H1 (cell line): Measurements from ENCODE around the gene CACNB1. TPM values are rescaled to one million over a fixed set of nuclear protein-coding genes. Genes with fewer than 3 reads are reported as not detected.

Experiments used
- CTCF ChIA-PET: fragments of 300-600 bp; sonication (Branson Sonifier 250); formaldehyde crosslinking; loops from one replicate; lab custom pipeline; 2021; ENCODE audit not compliant: partially characterized antibody; lab: Charles Lee
- POLR2A ChIA-PET: fragments of 300-600 bp; sonication (Branson Sonifier 250); formaldehyde crosslinking; loops from one replicate; lab custom pipeline; 2021; ENCODE audit warnings: inconsistent platforms; ENCODE audit not compliant: partially characterized antibody; lab: Charles Lee
- DNase-seq, 2 experiments: peaks; one replicate each; pipeline versions ENCODE4 v3.0.0 to v3.0.0-alpha.2; 2010 to 2022; ENCODE audit warnings: low spot score in 2 of 2, low read depth in 1 of 2, mixed read lengths in 1 of 2
- FAIRE-seq: peaks from 2 replicates; lab custom pipeline; 2011; peaks lifted over from hg19 to GRCh38; lab: Jason Lieb, UNC
- H2AFZ ChIP-seq: 2 replicates; pipeline ENCODE4 v1.8.1; 2012; ENCODE audit warnings: low read length, inconsistent platforms
- H2AK5ac ChIP-seq: 2 replicates; pipeline ENCODE4 v1.6.1; 2013; ENCODE audit warnings: low read depth, low read length
- H2BK120ac ChIP-seq: replicated peaks from 2 replicates; pipeline ENCODE3; 2013; ENCODE audit warnings: low read depth, low read length, inconsistent platforms
- H2BK12ac ChIP-seq: 2 replicates; pipeline ENCODE4 v1.6.1; 2013; ENCODE audit warnings: low read depth, low read length
- H2BK15ac ChIP-seq: 2 replicates; pipeline ENCODE4 v1.6.1; 2013; ENCODE audit warnings: low read length
- H2BK20ac ChIP-seq: 2 replicates; pipeline ENCODE4 v1.6.1; 2013; ENCODE audit warnings: low read length
- H2BK5ac ChIP-seq: 2 replicates; pipeline ENCODE4 v1.6.1; 2013; ENCODE audit warnings: low read depth, low read length
- H3K14ac ChIP-seq: 2 replicates; pipeline ENCODE4 v1.6.1; 2013; ENCODE audit warnings: inconsistent platforms; ENCODE audit not compliant: insufficient read length
- H3K18ac ChIP-seq: 2 replicates; pipeline ENCODE4 v1.6.1; 2013; ENCODE audit warnings: low read length; ENCODE audit errors: extremely low read depth
- H3K23ac ChIP-seq: 2 replicates; pipeline ENCODE4 v1.6.1; 2013; ENCODE audit warnings: inconsistent platforms; ENCODE audit not compliant: insufficient read length
- H3K23me2 ChIP-seq: 2 replicates; pipeline ENCODE4 v1.6.1; 2013; ENCODE audit warnings: low read depth, low read length
- H3K27ac ChIP-seq: 2 replicates; pipeline ENCODE4 v1.6.1; 2011; ENCODE audit warnings: low read depth, low read length, inconsistent platforms
- H3K27me3 ChIP-seq, 4 experiments: replicated peaks in 1 of 4; 1 replicate in 1 of 4; 2 replicates in 3 of 4; pipeline versions ENCODE4 v1.6.1 to v1.8.1; 2011 to 2013; ENCODE audit warnings: low read length in 3 of 4, mild to moderate bottlenecking in 3 of 4, inconsistent platforms in 2 of 4, mixed read lengths in 2 of 4, moderate library complexity in 1 of 4; ENCODE audit not compliant: control insufficient read depth in 3 of 4, insufficient read depth in 3 of 4; ENCODE audit errors: extremely low read depth in 1 of 4
- H3K36me3 ChIP-seq, 4 experiments: 2 replicates each; pipeline versions ENCODE4 v1.6.1 to v1.8.1; 2011 to 2013; ENCODE audit warnings: mild to moderate bottlenecking in 4 of 4, low read length in 3 of 4, moderate library complexity in 2 of 4, control low read depth in 1 of 4, inconsistent platforms in 1 of 4; ENCODE audit not compliant: insufficient read depth in 4 of 4, control insufficient read depth in 2 of 4
- H3K4ac ChIP-seq: replicated peaks from 2 replicates; pipeline ENCODE3; 2013; ENCODE audit warnings: low read length, low read depth, mixed read lengths, inconsistent platforms; ENCODE audit not compliant: insufficient read length
- H3K4me1 ChIP-seq, 4 experiments: replicated peaks in 1 of 4; 1 replicate in 1 of 4; 2 replicates in 3 of 4; pipeline versions ENCODE4 v1.6.1 to v1.8.1; 2011 to 2013; ENCODE audit warnings: low read length in 3 of 4, inconsistent platforms in 2 of 4, mixed read lengths in 1 of 4; ENCODE audit not compliant: insufficient read depth in 4 of 4, control insufficient read depth in 3 of 4
- H3K4me2 ChIP-seq, 2 experiments: 2 replicates each; pipeline versions ENCODE4 v1.6.1 to v1.8.1; 2011 to 2013; ENCODE audit warnings: low read depth in 2 of 2, low read length in 2 of 2, control low read depth in 1 of 2, inconsistent platforms in 1 of 2, mild to moderate bottlenecking in 1 of 2; ENCODE audit not compliant: insufficient read depth in 1 of 2
- H3K4me3 ChIP-seq, 4 experiments: fragments of 200-600, 300-600 bp in 1 of 4; sonication (generic), shearing (Covaris generic), sonication (Bioruptor Twin) in 1 of 4; 2 replicates each; pipeline versions ENCODE4 v1.5.1 to v1.8.1; 2011 to 2016; ENCODE audit warnings: low read length in 4 of 4, low read depth in 3 of 4, control low read depth in 2 of 4, inconsistent platforms in 2 of 4, mild to moderate bottlenecking in 2 of 4, mixed read lengths in 1 of 4, moderate library complexity in 1 of 4; ENCODE audit not compliant: insufficient read depth in 2 of 4; ENCODE audit errors: extremely low read depth in 1 of 4
- H3K56ac ChIP-seq: replicated peaks from 2 replicates; pipeline ENCODE3; 2013; ENCODE audit warnings: low read depth, mild to moderate bottlenecking, mixed read lengths, low read length, inconsistent platforms; ENCODE audit not compliant: insufficient read length
- H3K79me1 ChIP-seq: 2 replicates; pipeline ENCODE4 v1.6.1; 2013; ENCODE audit warnings: low read depth, low read length, control low read depth
- H3K79me2 ChIP-seq, 2 experiments: 2 replicates each; pipeline versions ENCODE4 v1.6.1 to v1.8.1; 2012 to 2013; ENCODE audit warnings: low read length in 2 of 2, mild to moderate bottlenecking in 2 of 2, inconsistent platforms in 1 of 2; ENCODE audit not compliant: insufficient read depth in 2 of 2, control insufficient read depth in 1 of 2
- H3K9ac ChIP-seq, 4 experiments: replicated peaks in 1 of 4; 1 replicate in 1 of 4; 2 replicates in 3 of 4; pipeline versions ENCODE4 v1.6.1 to v1.8.1; 2011 to 2013; ENCODE audit warnings: low read depth in 3 of 4, low read length in 3 of 4, control low read depth in 2 of 4, mild to moderate bottlenecking in 2 of 4, moderate library complexity in 2 of 4, inconsistent platforms in 1 of 4; ENCODE audit errors: extremely low read depth in 1 of 4
- H3K9me3 ChIP-seq, 2 experiments: 2 replicates each; pipeline versions ENCODE4 v1.6.1 to v1.8.1; 2012 to 2013; ENCODE audit warnings: mild to moderate bottlenecking in 2 of 2, moderate library complexity in 2 of 2, control low read depth in 1 of 2, inconsistent platforms in 1 of 2, low read depth in 1 of 2, low read length in 1 of 2, mixed read lengths in 1 of 2; ENCODE audit not compliant: insufficient read depth in 2 of 2
- H4K20me1 ChIP-seq, 2 experiments: replicated peaks in 1 of 2; 2 replicates each; pipeline versions ENCODE3 to v1.8.1; 2011 to 2013; ENCODE audit warnings: inconsistent platforms in 2 of 2, low read length in 2 of 2, mild to moderate bottlenecking in 1 of 2; ENCODE audit not compliant: insufficient read depth in 2 of 2, control insufficient read depth in 1 of 2
- H4K5ac ChIP-seq: 2 replicates; pipeline ENCODE4 v1.6.1; 2013; ENCODE audit warnings: low read length, low read depth, mixed read lengths, inconsistent platforms; ENCODE audit not compliant: insufficient read length
- H4K8ac ChIP-seq: 2 replicates; pipeline ENCODE4 v1.8.0; 2013; ENCODE audit warnings: mild to moderate bottlenecking, moderate library complexity, low read length, inconsistent platforms; ENCODE audit not compliant: insufficient read depth; ENCODE audit errors: extremely low read depth
- H4K91ac ChIP-seq: replicated peaks from 2 replicates; pipeline ENCODE3; 2013; ENCODE audit warnings: low read length, mixed read lengths, inconsistent platforms; ENCODE audit not compliant: insufficient read length
- EP300 ChIP-seq, 2 experiments: IDR thresholded peaks; 1 replicate in 1 of 2; 2 replicates in 1 of 2; pipeline ENCODE4 v1.6.1; 2011 to 2012; ENCODE audit warnings: low read depth in 2 of 2, low read length in 2 of 2, mild to moderate bottlenecking in 2 of 2, borderline replicate concordance in 1 of 2, inconsistent platforms in 1 of 2, moderate library complexity in 1 of 2
- EZH2 ChIP-seq: fragments of 200-600 bp; sonication (generic); IDR thresholded peaks from 2 replicates; pipeline ENCODE4 v1.7.1; 2012; ENCODE audit warnings: low read depth, mild to moderate bottlenecking, moderate library complexity, low read length, inconsistent platforms; ENCODE audit not compliant: severe bottlenecking
- JUN ChIP-seq: IDR thresholded peaks from 2 replicates; pipeline ENCODE4 v1.6.1; 2011; ENCODE audit warnings: low read depth, mild to moderate bottlenecking, improper control_type of control experiment, low read length
- KDM1A ChIP-seq: fragments of 200-600, 300-600 bp; sonication (generic); IDR thresholded peaks from 2 replicates; pipeline ENCODE4 v1.7.1; 2016; ENCODE audit warnings: mild to moderate bottlenecking, low read length, borderline replicate concordance
- MAX ChIP-seq: IDR thresholded peaks from 2 replicates; pipeline ENCODE4 v1.6.1; 2012; ENCODE audit warnings: inconsistent platforms
- POLR2A ChIP-seq, 2 experiments: IDR thresholded peaks; 1 replicate in 1 of 2; 2 replicates in 1 of 2; pipeline ENCODE4 v1.6.1; 2011; ENCODE audit warnings: low read depth in 2 of 2, low read length in 2 of 2, mild to moderate bottlenecking in 2 of 2; ENCODE audit errors: control extremely low read depth in 1 of 2
- RFX5 ChIP-seq: IDR thresholded peaks from 2 replicates; pipeline ENCODE4 v1.6.1; 2011; ENCODE audit warnings: low read depth, low read length, improper control_type of control experiment, borderline replicate concordance
- SP1 ChIP-seq: IDR thresholded peaks from 2 replicates; pipeline ENCODE4 v1.6.1; 2011; ENCODE audit warnings: low read depth, low read length
- SP2 ChIP-seq: IDR thresholded peaks from 2 replicates; pipeline ENCODE4 v1.6.1; 2012; ENCODE audit warnings: mild to moderate bottlenecking, low read length, inconsistent platforms
- SP4 ChIP-seq: IDR thresholded peaks from 2 replicates; pipeline ENCODE4 v1.6.1; 2012; ENCODE audit warnings: low read length, inconsistent platforms
- WGBS, 2 experiments: shearing (Covaris generic) in 1 of 2; methylation state at CpG; one replicate each; pipeline versions ENCODE4 v1.1.6 to v1.1.7; 2013 to 2015; ENCODE audit warnings: low lambda C conversion rate in 2 of 2, mixed read lengths in 2 of 2, inconsistent platforms in 1 of 2, low coverage in 1 of 2, missing lambda C conversion rate in 1 of 2; ENCODE audit not compliant: insufficient replicate concordance in 2 of 2, insufficient coverage in 1 of 2, insufficient read length in 1 of 2; ENCODE audit errors: extremely low coverage in 1 of 2, missing lambda C conversion rate in 1 of 2; 5-methylcytosine and 5-hydroxymethylcytosine counted together
- polyA plus RNA-seq, 7 experiments: library from polyadenylated mRNA; depleted of rRNA in 3 of 7; stranded (reverse) in 5 of 7; unstranded in 2 of 7; fragments of >200 nt in 5 of 7; fragments of 200-250 nt in 2 of 7; gene quantifications; 1 replicate in 5 of 7; 2 replicates in 1 of 7; 4 replicates in 1 of 7; pipeline versions ENCODE4 v1.2.1 to v1.2.3, GENCODE V29; 2011 to 2013; ENCODE audit warnings: missing spikeins in 2 of 7, mixed read lengths in 2 of 7
- total RNA-seq: library from RNA; stranded (reverse); fragmentation: NEBNext Ultra II Directional; extraction: Animal tissue kit (Norgen Biotek cat#: 25700); gene quantifications from 2 replicates; pipeline ENCODE4 v1.2.1, GENCODE V29; 2021
- TF ChIP-seq, protein P1 (sequence below): IDR thresholded peaks from 2 replicates; pipeline ENCODE4 v1.6.1; 2012; ENCODE audit warnings: low read length, inconsistent platforms

The CACNB1 gene
- total and polyA plus RNA-seq, 2 of the 8 experiments (the other 6 are each of a cell fraction or from before 2014, with no cell fraction given): 7.2 to 17.8 TPM

DNA sequence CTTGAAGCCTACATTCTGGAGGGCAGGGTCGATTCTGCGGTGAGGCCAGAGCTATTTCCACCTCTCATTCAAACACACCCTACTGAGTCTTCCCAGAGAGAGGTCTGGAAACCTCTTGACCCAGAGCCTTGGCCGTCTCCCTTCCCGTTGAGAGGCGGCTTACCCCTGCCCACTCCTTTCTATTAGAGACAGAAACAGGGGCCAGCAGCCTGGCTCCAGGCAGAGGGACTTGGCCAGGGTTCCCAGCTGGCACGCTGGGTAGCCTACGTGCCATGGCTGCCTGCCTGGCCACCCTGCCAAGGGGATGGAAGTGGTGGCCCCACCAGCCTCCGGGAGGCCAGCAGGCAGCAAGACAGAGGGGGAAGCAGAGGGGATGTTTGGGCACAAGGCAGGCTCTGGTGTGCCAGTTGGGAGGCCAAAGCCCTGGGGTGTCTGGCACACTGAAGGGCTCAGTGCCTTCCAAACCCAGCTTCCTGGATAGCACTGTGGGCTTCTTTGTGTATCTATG lies 22.2 kb upstream of the CACNB1 start:
- POLR2A ChIA-PET: interaction anchor here (0.9 to 7.8 kb wide), 3 partner anchors 14 to 44 kb away, joined by 3 to 92 read pairs (median 6); partner anchors contain the start of gene RPL19
- TF ChIP-seq, protein P1, sequence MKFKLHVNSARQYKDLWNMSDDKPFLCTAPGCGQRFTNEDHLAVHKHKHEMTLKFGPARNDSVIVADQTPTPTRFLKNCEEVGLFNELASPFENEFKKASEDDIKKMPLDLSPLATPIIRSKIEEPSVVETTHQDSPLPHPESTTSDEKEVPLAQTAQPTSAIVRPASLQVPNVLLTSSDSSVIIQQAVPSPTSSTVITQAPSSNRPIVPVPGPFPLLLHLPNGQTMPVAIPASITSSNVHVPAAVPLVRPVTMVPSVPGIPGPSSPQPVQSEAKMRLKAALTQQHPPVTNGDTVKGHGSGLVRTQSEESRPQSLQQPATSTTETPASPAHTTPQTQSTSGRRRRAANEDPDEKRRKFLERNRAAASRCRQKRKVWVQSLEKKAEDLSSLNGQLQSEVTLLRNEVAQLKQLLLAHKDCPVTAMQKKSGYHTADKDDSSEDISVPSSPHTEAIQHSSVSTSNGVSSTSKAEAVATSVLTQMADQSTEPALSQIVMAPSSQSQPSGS: no peak
- no peak for TF ChIP-seq SP4
- TF ChIP-seq EP300 (IDR thresholded peaks at IDR 0.05; ENCODE audit: borderline replicate concordance in 1 of 2, low read depth in 2 of 2, low read length in 2 of 2): no peak
- TF ChIP-seq SP1: no peak
- no peak for TF ChIP-seq POLR2A (IDR thresholded peaks at IDR 0.05; ENCODE audit: control extremely low read depth in 1 of 2, low read depth in 2 of 2, low read length in 2 of 2)
- no peak for TF ChIP-seq KDM1A
- TF ChIP-seq SP2: no peak
- no peak for TF ChIP-seq MAX
- TF ChIP-seq JUN: no peak
- no peak for TF ChIP-seq RFX5
- no peak for TF ChIP-seq EZH2

More for the DNA sequence above, 22.2 kb upstream of the CACNB1 start:
- Histone ChIP-seq H3K27me3 (peaks cover 6 to 35% (median 27%) of the 10 kb centered on the region in 4 experiments), H3K36me3 (no peaks in the 10 kb centered on the region; a peak in 1 of 8 replicates), H3K4me2 (no peak overlapping the region), H3K4me1 (peaks cover 0 to 15% (median 9%) of the 10 kb centered on the region in 4 experiments; a peak in 5 of 7 replicates), H3K14ac (no peak overlapping the region), H3K23me2 (peaks cover under 1% of the 10 kb centered on the region; the same call in 1 of the 2 replicates), H3K9me3 (no peaks in the 10 kb centered on the region), H2BK15ac (no peak overlapping the region), H3K4me3 (no peak overlapping the region), H3K9ac (no peak overlapping the region), H4K8ac (peak overlapping the region; percentile 32; the same call in 1 of the 2 replicates), H3K18ac (no peak overlapping the region), H4K20me1 (no peaks in the 10 kb centered on the region), H3K79me1 (no peaks in the 10 kb centered on the region), H3K23ac (no peak overlapping the region), H2AK5ac (no peak overlapping the region), H3K4ac (no peak overlapping the region), H2BK20ac (no peak overlapping the region), H3K56ac (no peak overlapping the region), H2BK120ac (no peak overlapping the region), H3K27ac (no peak overlapping the region), H2AFZ (no peak overlapping the region), H2BK12ac (no peak overlapping the region), H4K91ac (no peak overlapping the region), H2BK5ac (no peak overlapping the region), H4K5ac (no peak overlapping the region), H3K79me2 (no peaks in the 10 kb centered on the region)
- CTCF ChIA-PET: interaction anchor here (1.5 to 24.1 kb wide), 4 partner anchors 9 to 54 kb away, joined by 3 to 982 read pairs (median 18); partner anchors contain the start of gene ARL5C
- no peak for FAIRE-seq
- DNase-seq: no peak
- 91% methylated on average over 8 of the region's 8 CpGs; no CpG with 5 or more reads in 1 of the 2 experiments for WGBS, 2 experiments
